ENCODE measurements around the gene WDR44. TPM values are rescaled to one million over a fixed set of nuclear protein-coding genes. Genes with fewer than 3 reads are reported as not detected.

WDR44 gene
- total RNA-seq, 4 donors from 2014 or later = 12.6 to 16.3 (median 14.1) TPM

DNA sequence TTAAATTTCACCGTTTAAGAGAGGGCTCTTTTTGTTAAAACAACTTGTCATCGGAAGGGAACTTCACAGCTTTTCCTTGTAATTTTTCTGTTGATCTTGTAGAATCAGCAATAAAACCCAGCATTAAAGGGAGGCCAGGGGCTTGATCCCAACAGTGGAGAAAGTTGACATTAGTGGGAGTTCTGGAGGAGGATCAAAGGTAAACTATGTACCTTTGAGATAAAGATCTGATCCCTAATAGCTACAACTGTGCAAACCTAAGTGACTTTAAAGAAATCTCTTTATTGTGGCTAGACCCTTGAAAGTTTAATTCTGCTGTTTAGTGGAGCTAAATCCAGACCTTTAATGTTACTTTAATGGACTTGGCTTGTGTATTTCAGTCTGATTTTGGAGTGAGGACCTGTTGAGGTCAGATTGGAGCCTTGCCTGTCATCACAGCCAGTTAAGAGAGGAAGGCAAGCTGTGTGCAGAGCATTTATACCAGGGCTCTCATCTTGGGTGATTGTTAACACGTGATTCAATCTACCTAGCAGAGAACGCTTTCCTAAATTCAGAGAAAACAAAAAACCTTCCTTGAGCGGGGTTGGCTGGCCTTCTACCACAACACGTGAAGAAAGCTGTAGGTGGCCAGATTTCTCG, 151.4 kb downstream of the WDR44 start:
- H3K36me3 ChIP-seq = no peaks in the 10 kb centered on the region
- in situ Hi-C loops (cut with MboI; ENCODE audit: low sequenced_read_pairs in 4 of 4) (no loop called here), intact Hi-C loops (cut with DNase I; ENCODE audit: low total_unique reads) (no loop called here)
- no peak for ATAC-seq
- H3K27me3 ChIP-seq = peaks cover 0 to 33% (median 8%) of the 10 kb centered on the region in 3 donors
- H3K4me1 ChIP-seq = no peaks in the 10 kb centered on the region
- H3K9me3 ChIP-seq = no peaks in the 10 kb centered on the region
- DNase-seq = no peak
- H3K27ac ChIP-seq = peak overlapping the region in 1 of 4 donors; percentile 64
- TF ChIP-seq, protein P1, sequence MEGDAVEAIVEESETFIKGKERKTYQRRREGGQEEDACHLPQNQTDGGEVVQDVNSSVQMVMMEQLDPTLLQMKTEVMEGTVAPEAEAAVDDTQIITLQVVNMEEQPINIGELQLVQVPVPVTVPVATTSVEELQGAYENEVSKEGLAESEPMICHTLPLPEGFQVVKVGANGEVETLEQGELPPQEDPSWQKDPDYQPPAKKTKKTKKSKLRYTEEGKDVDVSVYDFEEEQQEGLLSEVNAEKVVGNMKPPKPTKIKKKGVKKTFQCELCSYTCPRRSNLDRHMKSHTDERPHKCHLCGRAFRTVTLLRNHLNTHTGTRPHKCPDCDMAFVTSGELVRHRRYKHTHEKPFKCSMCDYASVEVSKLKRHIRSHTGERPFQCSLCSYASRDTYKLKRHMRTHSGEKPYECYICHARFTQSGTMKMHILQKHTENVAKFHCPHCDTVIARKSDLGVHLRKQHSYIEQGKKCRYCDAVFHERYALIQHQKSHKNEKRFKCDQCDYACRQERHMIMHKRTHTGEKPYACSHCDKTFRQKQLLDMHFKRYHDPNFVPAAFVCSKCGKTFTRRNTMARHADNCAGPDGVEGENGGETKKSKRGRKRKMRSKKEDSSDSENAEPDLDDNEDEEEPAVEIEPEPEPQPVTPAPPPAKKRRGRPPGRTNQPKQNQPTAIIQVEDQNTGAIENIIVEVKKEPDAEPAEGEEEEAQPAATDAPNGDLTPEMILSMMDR (IDR thresholded peaks at IDR 0.05 in 4 of 5, conservative IDR thresholded peaks at IDR 0.05 in 1 of 5) = no peak
- no peak for TF ChIP-seq POLR2A (IDR thresholded peaks at IDR 0.05)
- H3K4me3 ChIP-seq = peak overlapping the region in 3 of 4 donors; percentile 51 to 56 (median 56)

DNA sequence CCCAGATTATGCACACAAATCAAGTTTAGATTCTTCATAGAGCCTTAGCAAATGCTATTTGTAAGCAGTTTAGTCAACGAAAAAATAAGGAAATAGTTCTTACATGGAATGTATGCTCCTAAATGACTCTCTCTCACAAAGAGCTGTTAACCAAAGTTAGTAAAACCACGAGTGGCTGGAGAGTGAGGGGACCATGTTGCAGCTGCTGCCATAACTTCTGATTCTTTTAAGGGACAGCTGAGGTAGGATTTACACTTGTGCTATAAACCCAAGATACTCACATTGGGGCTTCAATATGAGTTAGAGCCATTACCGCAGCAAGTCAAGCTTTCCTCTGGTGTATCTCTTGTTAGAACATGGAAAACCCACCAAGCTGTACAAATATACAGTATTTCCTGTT, 152.4 kb downstream of the WDR44 start:
- Histone ChIP-seq H3K36me3 (no peaks in the 10 kb centered on the region), H3K4me1 (no peaks in the 10 kb centered on the region), H3K4me3 (no peak overlapping the region), H3K27me3 (peaks cover 0 to 33% (median 8%) of the 10 kb centered on the region in 3 donors), H3K9me3 (no peaks in the 10 kb centered on the region), H3K27ac (no peak overlapping the region)
- TF ChIP-seq POLR2A (IDR thresholded peaks at IDR 0.05) = no peak
- TF ChIP-seq, protein P1 (IDR thresholded peaks at IDR 0.05 in 4 of 5, conservative IDR thresholded peaks at IDR 0.05 in 1 of 5) = no peak
- DNase-seq = no peak
- in situ Hi-C loops (cut with MboI; ENCODE audit: low sequenced_read_pairs in 4 of 4) = no loop called here
- ATAC-seq = no peak
- intact Hi-C loops (cut with DNase I; ENCODE audit: low total_unique reads) = no loop called here

DNA sequence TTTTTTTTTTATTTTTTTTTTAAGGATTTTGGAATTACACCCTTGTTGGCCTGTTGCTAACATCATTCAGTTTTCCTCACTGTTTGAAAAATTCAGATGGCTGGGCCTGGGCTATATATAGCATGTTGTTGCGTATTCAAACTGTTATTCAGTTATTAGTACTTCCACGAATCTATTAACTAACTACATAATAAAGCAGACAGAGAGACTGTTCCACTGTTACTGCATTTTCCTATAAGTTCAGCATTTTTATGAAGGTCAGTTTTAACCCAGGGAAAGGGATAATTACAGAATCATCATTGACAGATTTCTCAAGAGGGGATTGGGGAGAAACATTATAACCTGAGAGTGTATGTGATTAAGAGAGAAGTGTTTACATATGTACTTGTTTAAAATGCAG, 152.8 kb downstream of the WDR44 start:
- no peak for ATAC-seq
- no peaks in the 10 kb centered on the region for H3K9me3 ChIP-seq
- in situ Hi-C loops (cut with MboI; ENCODE audit: low sequenced_read_pairs in 4 of 4) = no loop called here
- no peak overlapping the region for H3K27ac ChIP-seq
- TF ChIP-seq POLR2A (IDR thresholded peaks at IDR 0.05) = no peak
- TF ChIP-seq, protein P1 (IDR thresholded peaks at IDR 0.05 in 4 of 5, conservative IDR thresholded peaks at IDR 0.05 in 1 of 5) = no peak
- H3K27me3 ChIP-seq = peaks cover 0 to 33% (median 8%) of the 10 kb centered on the region in 3 donors
- no peak for DNase-seq
- H3K4me3 ChIP-seq = no peak overlapping the region
- H3K36me3 ChIP-seq = no peaks in the 10 kb centered on the region
- intact Hi-C loops (cut with DNase I; ENCODE audit: low total_unique reads) = no loop called here
- H3K4me1 ChIP-seq = no peaks in the 10 kb centered on the region

DNA sequence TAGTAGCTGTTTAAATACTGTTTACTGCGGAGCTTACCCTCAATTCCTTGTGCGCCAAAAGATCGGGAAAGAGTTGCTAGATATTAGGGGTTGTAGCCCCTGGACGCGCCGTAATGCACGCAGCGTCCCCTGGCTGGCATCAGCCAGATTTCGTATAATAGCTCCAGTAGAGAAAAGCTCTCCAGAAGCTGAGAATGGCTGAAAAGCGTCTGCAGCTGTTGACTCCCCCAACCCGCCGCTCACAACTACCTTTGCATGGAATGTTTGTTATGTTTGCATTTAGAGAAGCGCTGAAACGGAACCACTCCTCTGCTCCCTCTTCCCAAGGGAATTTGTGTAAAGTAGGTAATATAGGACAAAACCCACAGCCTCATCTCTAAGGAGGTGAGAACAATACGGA, 153.4 kb downstream of the WDR44 start:
- ATAC-seq = no peak
- H3K4me1 ChIP-seq = no peaks in the 10 kb centered on the region

More for the DNA sequence above, 153.4 kb downstream of the WDR44 start:
- H3K27me3 ChIP-seq = peaks cover 0 to 33% (median 8%) of the 10 kb centered on the region in 3 donors
- H3K9me3 ChIP-seq = no peaks in the 10 kb centered on the region
- intact Hi-C loops (cut with DNase I; ENCODE audit: low total_unique reads) = no loop called here
- DNase-seq = no peak
- H3K4me3 ChIP-seq = no peak overlapping the region
- H3K27ac ChIP-seq = no peak overlapping the region
- H3K36me3 ChIP-seq = no peaks in the 10 kb centered on the region
- in situ Hi-C loops (cut with MboI; ENCODE audit: low sequenced_read_pairs in 4 of 4) = no loop called here
- TF ChIP-seq, protein P1 (IDR thresholded peaks at IDR 0.05 in 4 of 5, conservative IDR thresholded peaks at IDR 0.05 in 1 of 5) = no peak
- TF ChIP-seq POLR2A (IDR thresholded peaks at IDR 0.05) = no peak

MicroRNAs within 50 kb of the gene (microRNA counts, 767-probe panel; counts per million panel counts)
- microRNA hsa-miR-1277-3p = 356 to 448 counts per million in 2 donors

Small RNA genes lying within 50 kb of the gene (microRNA-seq; reads per million reads assigned to microRNA genes)
- gene MIR1277 (ENCODE audit: borderline replicate concordance in 2 of 2) = 2.4 to 6.8 reads per million in 2 donors

Other genes starting within 250 kb of the WDR44 start
- gene KLHL13, start 229.3 kb upstream of the WDR44 start, total RNA-seq = 1 to 10 TPM in 3 of 4 donors, under 1 TPM in 1; 0.87 to 3.4 (median 1.0) TPM
- gene DOCK11, start 149.7 kb downstream of the WDR44 start, total RNA-seq = 1 to 10 TPM; 2.3 to 5.7 (median 3.2) TPM